GM12878 (cell line): ENCODE measurements around the gene SNX21. TPM values are rescaled to one million over a fixed set of nuclear protein-coding genes. Genes with fewer than 3 reads are reported as not detected.
A peak's percentile ranks its signal among the peaks of the same experiment; 100 is the strongest.

ENCODE experiments used
- CBX5 ChIP-seq: sonication (generic); IDR thresholded peaks from 2 replicates; pipeline ENCODE4 v1.6.1; 2016; ENCODE audit warnings: low read depth, moderate library complexity, mild to moderate bottlenecking, inconsistent platforms
- GABPA ChIP-seq: IDR thresholded peaks from 2 replicates; pipeline ENCODE4 v1.6.1; 2014; ENCODE audit warnings: antibody characterized with exemption, low read depth, mild to moderate bottlenecking, inconsistent platforms
- HDAC2 ChIP-seq: fragments of 200-600 bp; sonication (generic); IDR thresholded peaks from 2 replicates; pipeline ENCODE4 v1.6.1; 2017
- HDGF ChIP-seq: fragments of 450-650 bp; IDR thresholded peaks from 2 replicates; pipeline ENCODE4 v1.6.1; 2016; ENCODE audit warnings: antibody characterized with exemption
- IRF4 ChIP-seq: IDR thresholded peaks from 2 replicates; pipeline ENCODE4 v1.6.1; 2011; ENCODE audit warnings: low read depth, low read length
- JUNB ChIP-seq: IDR thresholded peaks from 2 replicates; pipeline ENCODE4 v1.6.1; 2016; ENCODE audit warnings: antibody characterized with exemption, mild to moderate bottlenecking
- NR2C1 ChIP-seq: fragments of 450-650 bp; IDR thresholded peaks from 2 replicates; pipeline ENCODE4 v1.6.1; 2017; ENCODE audit warnings: antibody characterized with exemption, mild to moderate bottlenecking, moderate library complexity
- RAD51 ChIP-seq: fragments of 450-650 bp; IDR thresholded peaks from 2 replicates; pipeline ENCODE4 v1.6.1; 2016; ENCODE audit warnings: moderate library complexity, mild to moderate bottlenecking, inconsistent platforms
- RB1 ChIP-seq: fragments of 450-650 bp; formaldehyde crosslinking; IDR thresholded peaks from 2 replicates; pipeline ENCODE4 v1.6.1; 2017; ENCODE audit warnings: mild to moderate bottlenecking, borderline replicate concordance
- SUPT20H ChIP-seq: IDR thresholded peaks from 2 replicates; pipeline ENCODE4 v1.6.1; 2011; ENCODE audit warnings: low read depth, mild to moderate bottlenecking, low read length, moderate library complexity, borderline replicate concordance; ENCODE audit not compliant: control insufficient read depth
- TBL1XR1 ChIP-seq: IDR thresholded peaks from 2 replicates; pipeline ENCODE4 v1.6.1; 2012; ENCODE audit warnings: low read depth, low read length, improper control_type of control experiment
- TCF7 ChIP-seq: IDR thresholded peaks from 2 replicates; pipeline ENCODE4 v1.6.1; 2014; ENCODE audit warnings: antibody characterized with exemption, borderline replicate concordance
- WRNIP1 ChIP-seq: IDR thresholded peaks from 2 replicates; pipeline ENCODE4 v1.6.1; 2011; ENCODE audit warnings: low read depth, low read length, improper control_type of control experiment, borderline replicate concordance
- YY1 ChIP-seq: IDR thresholded peaks from 2 replicates; pipeline ENCODE4 v1.6.1; 2011; ENCODE audit warnings: low read depth, mild to moderate bottlenecking, low read length
- ZNF622 ChIP-seq: fragments of 450-650 bp; IDR thresholded peaks from 2 replicates; pipeline ENCODE4 v1.6.1; 2017; ENCODE audit warnings: mild to moderate bottlenecking, inconsistent platforms
- ZZZ3 ChIP-seq: IDR thresholded peaks from 2 replicates; pipeline ENCODE4 v1.6.1; 2011; ENCODE audit warnings: low read depth; ENCODE audit not compliant: control insufficient read depth, insufficient read length
- polyA plus RNA-seq, 11 experiments: library from polyadenylated mRNA; depleted of rRNA in 4 of 11; unstranded in 6 of 11; stranded (reverse) in 5 of 11; fragments of >200 nt; fragmentation: Nextera tagmentation in 4 of 11; fragmentation: Illumina TruSeq in 1 of 11; extraction: Ambion mirVana in 4 of 11; extraction: Trizol in 1 of 11; gene quantifications; 1 replicate in 1 of 11; 2 replicates in 10 of 11; pipeline versions ENCODE4 v1.2.1 to v1.2.3, GENCODE V29; 2011 to 2016; ENCODE audit warnings: inconsistent platforms in 2 of 11, missing spikeins in 2 of 11, low read depth in 1 of 11
- total RNA-seq, 4 experiments: library from RNA; depleted of rRNA in 3 of 4; stranded (reverse); fragments of >200 nt in 3 of 4; fragmentation: Illumina TruSeq in 1 of 4; extraction: Trizol in 1 of 4; gene quantifications; 2 replicates each; pipeline versions ENCODE4 v1.2.1 to v1.2.3, GENCODE V29; 2013 to 2021
- TF ChIP-seq, protein P1 (sequence below): fragments of 450-650 bp; IDR thresholded peaks from 2 replicates; pipeline ENCODE4 v1.6.1; 2018; ENCODE audit warnings: borderline replicate concordance, mild to moderate bottlenecking; ENCODE audit not compliant: partially characterized antibody
- TF ChIP-seq, protein P2 (sequence below): IDR thresholded peaks from 2 replicates; pipeline ENCODE4 v1.6.1; 2011; ENCODE audit warnings: mild to moderate bottlenecking, low read depth, low read length, moderate library complexity; ENCODE audit not compliant: insufficient replicate concordance
- TF ChIP-seq, protein P3 (sequence below): fragments of 450-650 bp; IDR thresholded peaks from 2 replicates; pipeline ENCODE4 v1.6.1; 2017; ENCODE audit warnings: antibody characterized with exemption, mild to moderate bottlenecking, moderate library complexity
- TF ChIP-seq, protein P4 (sequence below): fragments of 450-650 bp; IDR thresholded peaks from 2 replicates; pipeline ENCODE4 v1.6.1; 2017; ENCODE audit warnings: mild to moderate bottlenecking, low read depth, inconsistent platforms; ENCODE audit not compliant: poor library complexity, severe bottlenecking
- TF ChIP-seq, protein P5 (sequence below): fragments of 450-650 bp; IDR thresholded peaks from 2 replicates; pipeline ENCODE4 v1.6.1; 2014; ENCODE audit warnings: mild to moderate bottlenecking

SNX21 gene
- total and polyA plus RNA-seq, 10 of the 15 experiments (the other 5 are each of a cell fraction or from before 2014, with no cell fraction given): 0.10 to 1.4 (median 0.57) TPM

DNA sequence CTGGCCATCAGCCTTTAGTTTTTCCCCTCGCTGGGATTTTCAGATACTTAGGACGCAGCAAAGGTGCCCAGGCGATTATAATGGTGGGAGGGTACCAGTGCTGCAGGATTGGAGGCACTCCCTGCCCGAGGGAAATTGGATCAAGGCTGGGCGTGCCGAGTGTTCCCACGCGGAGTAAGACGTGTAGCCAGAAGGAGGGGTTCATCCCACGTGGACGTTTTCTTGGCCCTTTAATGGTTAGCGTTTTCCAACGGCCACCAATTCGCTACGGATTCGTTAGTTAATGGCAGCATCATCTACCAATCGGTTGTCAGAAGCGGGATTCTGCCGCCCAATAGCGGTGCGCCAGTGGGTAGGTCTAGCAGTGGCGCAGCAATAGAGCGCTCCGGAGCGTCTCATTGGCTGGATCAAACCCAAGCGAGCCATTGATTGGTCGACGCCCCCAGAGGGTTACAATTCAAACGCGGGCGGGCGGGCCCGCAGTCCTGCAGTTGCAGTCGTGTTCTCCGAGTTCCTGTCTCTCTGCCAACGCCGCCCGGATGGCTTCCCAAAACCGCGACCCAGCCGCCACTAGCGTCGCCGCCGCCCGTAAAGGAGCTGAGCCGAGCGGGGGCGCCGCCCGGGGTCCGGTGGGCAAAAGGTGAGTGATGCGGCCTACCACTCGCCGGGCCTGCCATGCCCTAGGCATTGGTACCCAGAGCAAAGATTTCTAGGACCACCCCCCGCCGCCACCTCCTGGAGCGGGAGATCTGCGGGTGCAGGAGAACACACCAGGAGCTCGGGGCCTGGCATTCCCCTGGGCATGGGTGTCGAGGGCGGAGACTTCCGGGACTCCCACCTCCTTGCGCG lies 21.2 kb upstream of the SNX21 start, which contains the start of gene UBE2C (continued):
- TF ChIP-seq, protein P1, sequence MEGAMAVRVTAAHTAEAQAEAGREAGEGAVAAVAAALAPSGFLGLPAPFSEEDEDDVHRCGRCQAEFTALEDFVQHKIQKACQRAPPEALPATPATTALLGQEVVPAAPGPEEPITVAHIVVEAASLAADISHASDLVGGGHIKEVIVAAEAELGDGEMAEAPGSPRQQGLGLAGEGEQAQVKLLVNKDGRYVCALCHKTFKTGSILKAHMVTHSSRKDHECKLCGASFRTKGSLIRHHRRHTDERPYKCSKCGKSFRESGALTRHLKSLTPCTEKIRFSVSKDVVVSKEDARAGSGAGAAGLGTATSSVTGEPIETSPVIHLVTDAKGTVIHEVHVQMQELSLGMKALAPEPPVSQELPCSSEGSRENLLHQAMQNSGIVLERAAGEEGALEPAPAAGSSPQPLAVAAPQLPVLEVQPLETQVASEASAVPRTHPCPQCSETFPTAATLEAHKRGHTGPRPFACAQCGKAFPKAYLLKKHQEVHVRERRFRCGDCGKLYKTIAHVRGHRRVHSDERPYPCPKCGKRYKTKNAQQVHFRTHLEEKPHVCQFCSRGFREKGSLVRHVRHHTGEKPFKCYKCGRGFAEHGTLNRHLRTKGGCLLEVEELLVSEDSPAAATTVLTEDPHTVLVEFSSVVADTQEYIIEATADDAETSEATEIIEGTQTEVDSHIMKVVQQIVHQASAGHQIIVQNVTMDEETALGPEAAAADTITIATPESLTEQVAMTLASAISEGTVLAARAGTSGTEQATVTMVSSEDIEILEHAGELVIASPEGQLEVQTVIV: no peak
- no peak for TF ChIP-seq TCF7
- TF ChIP-seq TBL1XR1: no peak
- TF ChIP-seq RAD51: peak; percentile 84
- no peak for TF ChIP-seq GABPA
- TF ChIP-seq, protein P2, sequence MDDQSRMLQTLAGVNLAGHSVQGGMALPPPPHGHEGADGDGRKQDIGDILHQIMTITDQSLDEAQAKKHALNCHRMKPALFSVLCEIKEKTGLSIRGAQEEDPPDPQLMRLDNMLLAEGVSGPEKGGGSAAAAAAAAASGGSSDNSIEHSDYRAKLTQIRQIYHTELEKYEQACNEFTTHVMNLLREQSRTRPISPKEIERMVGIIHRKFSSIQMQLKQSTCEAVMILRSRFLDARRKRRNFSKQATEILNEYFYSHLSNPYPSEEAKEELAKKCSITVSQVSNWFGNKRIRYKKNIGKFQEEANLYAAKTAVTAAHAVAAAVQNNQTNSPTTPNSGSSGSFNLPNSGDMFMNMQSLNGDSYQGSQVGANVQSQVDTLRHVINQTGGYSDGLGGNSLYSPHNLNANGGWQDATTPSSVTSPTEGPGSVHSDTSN: peak; percentile 97
- TF ChIP-seq ZNF622: no peak
- no peak for TF ChIP-seq IRF4
- no peak for TF ChIP-seq HDGF
- TF ChIP-seq CBX5: no peak
- TF ChIP-seq, protein P3, sequence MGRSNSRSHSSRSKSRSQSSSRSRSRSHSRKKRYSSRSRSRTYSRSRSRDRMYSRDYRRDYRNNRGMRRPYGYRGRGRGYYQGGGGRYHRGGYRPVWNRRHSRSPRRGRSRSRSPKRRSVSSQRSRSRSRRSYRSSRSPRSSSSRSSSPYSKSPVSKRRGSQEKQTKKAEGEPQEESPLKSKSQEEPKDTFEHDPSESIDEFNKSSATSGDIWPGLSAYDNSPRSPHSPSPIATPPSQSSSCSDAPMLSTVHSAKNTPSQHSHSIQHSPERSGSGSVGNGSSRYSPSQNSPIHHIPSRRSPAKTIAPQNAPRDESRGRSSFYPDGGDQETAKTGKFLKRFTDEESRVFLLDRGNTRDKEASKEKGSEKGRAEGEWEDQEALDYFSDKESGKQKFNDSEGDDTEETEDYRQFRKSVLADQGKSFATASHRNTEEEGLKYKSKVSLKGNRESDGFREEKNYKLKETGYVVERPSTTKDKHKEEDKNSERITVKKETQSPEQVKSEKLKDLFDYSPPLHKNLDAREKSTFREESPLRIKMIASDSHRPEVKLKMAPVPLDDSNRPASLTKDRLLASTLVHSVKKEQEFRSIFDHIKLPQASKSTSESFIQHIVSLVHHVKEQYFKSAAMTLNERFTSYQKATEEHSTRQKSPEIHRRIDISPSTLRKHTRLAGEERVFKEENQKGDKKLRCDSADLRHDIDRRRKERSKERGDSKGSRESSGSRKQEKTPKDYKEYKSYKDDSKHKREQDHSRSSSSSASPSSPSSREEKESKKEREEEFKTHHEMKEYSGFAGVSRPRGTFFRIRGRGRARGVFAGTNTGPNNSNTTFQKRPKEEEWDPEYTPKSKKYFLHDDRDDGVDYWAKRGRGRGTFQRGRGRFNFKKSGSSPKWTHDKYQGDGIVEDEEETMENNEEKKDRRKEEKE: no peak
- TF ChIP-seq, protein P4, sequence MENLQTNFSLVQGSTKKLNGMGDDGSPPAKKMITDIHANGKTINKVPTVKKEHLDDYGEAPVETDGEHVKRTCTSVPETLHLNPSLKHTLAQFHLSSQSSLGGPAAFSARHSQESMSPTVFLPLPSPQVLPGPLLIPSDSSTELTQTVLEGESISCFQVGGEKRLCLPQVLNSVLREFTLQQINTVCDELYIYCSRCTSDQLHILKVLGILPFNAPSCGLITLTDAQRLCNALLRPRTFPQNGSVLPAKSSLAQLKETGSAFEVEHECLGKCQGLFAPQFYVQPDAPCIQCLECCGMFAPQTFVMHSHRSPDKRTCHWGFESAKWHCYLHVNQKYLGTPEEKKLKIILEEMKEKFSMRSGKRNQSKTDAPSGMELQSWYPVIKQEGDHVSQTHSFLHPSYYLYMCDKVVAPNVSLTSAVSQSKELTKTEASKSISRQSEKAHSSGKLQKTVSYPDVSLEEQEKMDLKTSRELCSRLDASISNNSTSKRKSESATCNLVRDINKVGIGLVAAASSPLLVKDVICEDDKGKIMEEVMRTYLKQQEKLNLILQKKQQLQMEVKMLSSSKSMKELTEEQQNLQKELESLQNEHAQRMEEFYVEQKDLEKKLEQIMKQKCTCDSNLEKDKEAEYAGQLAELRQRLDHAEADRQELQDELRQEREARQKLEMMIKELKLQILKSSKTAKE: peak; percentile 75
- TF ChIP-seq SUPT20H: no peak
- TF ChIP-seq YY1: 0 out of 2 replicates have a peak, but pooled peaks have one; percentile 15
- no peak for TF ChIP-seq NR2C1
- TF ChIP-seq RB1: no peak
- TF ChIP-seq JUNB: no peak
- TF ChIP-seq, protein P5, sequence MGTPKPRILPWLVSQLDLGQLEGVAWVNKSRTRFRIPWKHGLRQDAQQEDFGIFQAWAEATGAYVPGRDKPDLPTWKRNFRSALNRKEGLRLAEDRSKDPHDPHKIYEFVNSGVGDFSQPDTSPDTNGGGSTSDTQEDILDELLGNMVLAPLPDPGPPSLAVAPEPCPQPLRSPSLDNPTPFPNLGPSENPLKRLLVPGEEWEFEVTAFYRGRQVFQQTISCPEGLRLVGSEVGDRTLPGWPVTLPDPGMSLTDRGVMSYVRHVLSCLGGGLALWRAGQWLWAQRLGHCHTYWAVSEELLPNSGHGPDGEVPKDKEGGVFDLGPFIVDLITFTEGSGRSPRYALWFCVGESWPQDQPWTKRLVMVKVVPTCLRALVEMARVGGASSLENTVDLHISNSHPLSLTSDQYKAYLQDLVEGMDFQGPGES: peak; percentile 98
- no peak for TF ChIP-seq ZZZ3
- no peak for TF ChIP-seq WRNIP1
- TF ChIP-seq HDAC2: peak; percentile 96
